ENCODE results near the gene ZBTB7B.

GRCh38 chr1:155030899-155031298, 28.3 kb downstream of the ZBTB7B start:
- TF ChIP-seq POLR2A (IDR thresholded peaks at IDR 0.05) = no peak
- no peak for TF ChIP-seq CTCF (IDR thresholded peaks at IDR 0.05)
- TF ChIP-seq EP300 (IDR thresholded peaks at IDR 0.05) = no peak

Data from tibial nerve (tissue), 4 donors.